Erythroblast (primary cell): ENCODE measurements around the gene CEBPZOS.

Experiments
- GATA1 ChIP-seq: IDR thresholded peaks from 2 replicates; pipeline ENCODE4 v1.6.1; 2011; ENCODE audit warnings: low read depth, mild to moderate bottlenecking, control low read depth, low read length, moderate library complexity
- POLR2A ChIP-seq: IDR thresholded peaks from 2 replicates; pipeline ENCODE4 v1.6.1; 2011; ENCODE audit warnings: mild to moderate bottlenecking, low read length

GRCh38 chr2:37180640-37181039 lies 15.7 kb upstream of the CEBPZOS start:
- TF ChIP-seq POLR2A (no peak), GATA1 (no peak)
